Epidermal melanocyte (primary cell): ENCODE measurements around the gene SSX7.
"Not testable (repeated sequence)": the region's sequence is repeated elsewhere in the genome, so short reads cannot be mapped to it uniquely, and the experiment has no call there.

ENCODE experiments used
- DNase-seq: peaks from one replicate; pipeline ENCODE4 v3.0.0; 2011; ENCODE audit warnings: low spot score; ENCODE audit not compliant: insufficient read length

The SSX7 gene

GRCh38 chrX:52654800-52655199 is at the start of gene SSX7:
Gene SSX7 (minus strand): TSS chrX:52654900. CDS start chrX:52653472, 1,428 bp downstream.
- not testable (repeated sequence) for DNase-seq

GRCh38 chrX:52692034-52692433 is 37.3 kb upstream of the SSX7 start:
- not testable (repeated sequence) for DNase-seq

GRCh38 chrX:52662218-52662617 is 7.5 kb upstream of the SSX7 start:
- not testable (repeated sequence) for DNase-seq

- DNase-seq, result not testable (repeated sequence)
These were observed 775 bp upstream of the SSX7 start for GRCh38 chrX:52655475-52655874.

- DNase-seq, result not testable (repeated sequence)
These were observed 4.0 kb downstream of the SSX7 start for GRCh38 chrX:52650676-52651075.

- not testable (repeated sequence) for DNase-seq
These were observed 5.7 kb downstream of the SSX7 start for GRCh38 chrX:52648956-52649355.

GRCh38 chrX:52628483-52628882 is 26.2 kb downstream of the SSX7 start:
- DNase-seq, result not testable (repeated sequence)

GRCh38 chrX:52620661-52621060 is 34.0 kb downstream of the SSX7 start:
- DNase-seq, result not testable (repeated sequence)

- DNase-seq, result no peak
These were observed 45.7 kb downstream of the SSX7 start for GRCh38 chrX:52608961-52609360.

- DNase-seq, result not testable (repeated sequence)
These were observed 51.5 kb downstream of the SSX7 start for GRCh38 chrX:52603151-52603550.

- DNase-seq, result no peak
These were observed 55.8 kb downstream of the SSX7 start for GRCh38 chrX:52598886-52599285.

GRCh38 chrX:52594658-52595057 is 60.0 kb downstream of the SSX7 start:
- DNase-seq, result no peak
